ENCODE results near the gene CAMSAP3. TPM values are rescaled to one million over a fixed set of nuclear protein-coding genes. Genes with fewer than 3 reads are reported as not detected.

The CAMSAP3 gene
- total RNA-seq, 1 donor from 2014 or later = 26.5 TPM

DNA sequence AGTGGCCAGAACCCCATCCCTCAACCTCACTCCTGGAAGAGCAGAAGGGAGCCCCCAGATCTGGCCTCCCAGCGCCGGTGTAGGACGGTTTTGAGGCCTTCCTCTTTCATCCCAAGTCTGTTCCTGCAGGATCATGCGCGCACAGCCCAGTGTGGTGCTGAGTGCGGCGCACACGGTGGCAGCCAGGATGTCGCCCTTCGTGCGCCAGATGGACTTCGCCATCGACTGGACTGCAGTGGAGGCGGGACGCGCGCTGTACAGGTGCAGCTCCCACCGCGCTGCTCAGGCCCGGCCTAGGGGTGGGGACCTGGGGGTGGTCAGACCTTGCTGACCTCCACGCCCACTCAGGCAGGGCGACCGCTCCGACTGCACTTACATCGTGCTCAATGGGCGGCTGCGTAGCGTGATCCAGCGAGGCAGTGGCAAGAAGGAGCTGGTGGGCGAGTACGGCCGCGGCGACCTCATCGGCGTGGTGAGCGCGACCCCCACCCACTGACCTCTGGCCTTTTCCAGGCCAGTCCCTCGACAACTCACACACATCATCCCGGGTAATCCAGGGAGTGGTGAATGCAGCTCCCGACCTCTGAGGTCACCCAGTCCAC, 45.4 kb upstream of the CAMSAP3 start:
- H3K4me3 Mint-ChIP-seq = peak overlapping the region; percentile 69
- no peaks in the 10 kb centered on the region for H3K27me3 Mint-ChIP-seq (ENCODE audit: low read depth)
- peaks cover 4% of the 10 kb centered on the region for H3K4me1 Mint-ChIP-seq
- peaks cover 19% of the 10 kb centered on the region for H3K36me3 Mint-ChIP-seq
- no peak overlapping the region for H3K27ac Mint-ChIP-seq
- TF ChIP-seq, protein P1, sequence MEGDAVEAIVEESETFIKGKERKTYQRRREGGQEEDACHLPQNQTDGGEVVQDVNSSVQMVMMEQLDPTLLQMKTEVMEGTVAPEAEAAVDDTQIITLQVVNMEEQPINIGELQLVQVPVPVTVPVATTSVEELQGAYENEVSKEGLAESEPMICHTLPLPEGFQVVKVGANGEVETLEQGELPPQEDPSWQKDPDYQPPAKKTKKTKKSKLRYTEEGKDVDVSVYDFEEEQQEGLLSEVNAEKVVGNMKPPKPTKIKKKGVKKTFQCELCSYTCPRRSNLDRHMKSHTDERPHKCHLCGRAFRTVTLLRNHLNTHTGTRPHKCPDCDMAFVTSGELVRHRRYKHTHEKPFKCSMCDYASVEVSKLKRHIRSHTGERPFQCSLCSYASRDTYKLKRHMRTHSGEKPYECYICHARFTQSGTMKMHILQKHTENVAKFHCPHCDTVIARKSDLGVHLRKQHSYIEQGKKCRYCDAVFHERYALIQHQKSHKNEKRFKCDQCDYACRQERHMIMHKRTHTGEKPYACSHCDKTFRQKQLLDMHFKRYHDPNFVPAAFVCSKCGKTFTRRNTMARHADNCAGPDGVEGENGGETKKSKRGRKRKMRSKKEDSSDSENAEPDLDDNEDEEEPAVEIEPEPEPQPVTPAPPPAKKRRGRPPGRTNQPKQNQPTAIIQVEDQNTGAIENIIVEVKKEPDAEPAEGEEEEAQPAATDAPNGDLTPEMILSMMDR (IDR thresholded peaks at IDR 0.05; ENCODE audit: unreplicated experiment) = no peak
- no peak for DNase-seq (ENCODE audit: low spot score in 2 of 2, unreplicated experiment in 2 of 2)
- H3K9me3 Mint-ChIP-seq = no peaks in the 10 kb centered on the region

DNA sequence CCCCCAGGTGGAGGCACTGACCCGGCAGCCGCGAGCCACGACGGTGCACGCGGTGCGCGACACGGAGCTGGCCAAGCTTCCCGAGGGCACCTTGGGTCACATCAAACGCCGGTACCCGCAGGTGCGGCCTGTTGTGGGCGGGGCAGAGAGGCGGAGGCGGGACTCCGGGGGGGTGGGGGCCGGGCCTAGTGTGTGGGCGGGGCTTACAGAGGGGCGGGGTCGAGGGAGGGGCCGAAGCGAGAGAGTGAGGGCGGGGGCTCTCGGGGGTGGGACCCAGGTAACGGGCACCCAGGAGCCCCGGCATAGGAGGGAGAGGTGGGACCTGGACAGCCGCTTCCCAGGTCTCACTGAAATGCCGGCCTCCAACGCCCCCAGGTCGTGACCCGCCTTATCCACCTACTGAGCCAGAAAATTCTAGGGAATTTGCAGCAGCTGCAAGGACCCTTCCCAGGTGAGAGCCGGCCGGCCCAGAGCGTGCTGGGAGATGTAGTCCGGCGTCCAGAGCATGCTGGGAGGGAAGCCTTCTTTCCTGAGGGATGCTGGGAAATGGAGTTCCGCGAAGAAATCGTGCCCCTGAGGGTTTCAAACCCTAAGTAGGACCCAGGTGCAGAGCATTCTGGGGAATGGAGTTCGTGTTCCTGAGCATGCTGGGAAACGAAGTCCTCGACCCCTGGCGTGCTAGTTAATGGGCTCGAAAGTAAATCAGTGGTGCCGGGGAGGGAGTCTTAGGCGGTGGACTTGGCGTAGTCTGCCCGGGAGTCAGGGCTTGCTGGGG, 44.5 kb upstream of the CAMSAP3 start:
- Mint-ChIP-seq H3K27me3 (ENCODE audit: low read depth) (no peaks in the 10 kb centered on the region), H3K36me3 (peaks cover 16% of the 10 kb centered on the region), H3K9me3 (no peaks in the 10 kb centered on the region), H3K27ac (peak overlapping the region; percentile 59), H3K4me1 (peaks cover 4% of the 10 kb centered on the region), H3K4me3 (peak overlapping the region; percentile 69)
- TF ChIP-seq, protein P1 (IDR thresholded peaks at IDR 0.05; ENCODE audit: unreplicated experiment) = no peak
- DNase-seq (ENCODE audit: low spot score in 2 of 2, unreplicated experiment in 2 of 2) = peak; percentile 61 to 74

DNA sequence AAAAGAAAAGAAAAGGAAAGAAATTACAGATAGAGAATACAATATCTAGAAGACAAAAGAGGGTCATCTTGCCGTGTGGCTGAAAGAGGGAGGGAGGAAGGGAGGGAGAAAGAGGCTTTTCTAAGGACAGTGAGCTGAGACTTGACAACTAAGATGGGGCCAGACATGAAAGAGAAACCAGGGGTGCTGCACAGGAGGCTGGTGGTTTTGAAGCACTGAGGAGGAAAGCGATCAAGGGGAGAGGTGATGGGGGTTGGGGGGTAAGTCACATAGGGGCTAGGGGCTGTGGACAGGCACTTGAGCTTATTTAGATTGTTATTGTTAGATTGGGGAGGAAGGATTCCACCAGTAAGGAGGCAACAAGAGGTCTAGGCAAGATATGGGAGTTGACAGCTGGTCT, 42.9 kb upstream of the CAMSAP3 start:
- H3K27ac Mint-ChIP-seq = no peak overlapping the region
- peaks cover 4% of the 10 kb centered on the region for H3K4me1 Mint-ChIP-seq
- H3K4me3 Mint-ChIP-seq = no peak overlapping the region
- TF ChIP-seq, protein P1 (IDR thresholded peaks at IDR 0.05; ENCODE audit: unreplicated experiment) = no peak
- no peaks in the 10 kb centered on the region for H3K9me3 Mint-ChIP-seq
- H3K27me3 Mint-ChIP-seq (ENCODE audit: low read depth) = no peaks in the 10 kb centered on the region
- peaks cover 24% of the 10 kb centered on the region for H3K36me3 Mint-ChIP-seq
- no peak for DNase-seq (ENCODE audit: low spot score in 2 of 2, unreplicated experiment in 2 of 2)

DNA sequence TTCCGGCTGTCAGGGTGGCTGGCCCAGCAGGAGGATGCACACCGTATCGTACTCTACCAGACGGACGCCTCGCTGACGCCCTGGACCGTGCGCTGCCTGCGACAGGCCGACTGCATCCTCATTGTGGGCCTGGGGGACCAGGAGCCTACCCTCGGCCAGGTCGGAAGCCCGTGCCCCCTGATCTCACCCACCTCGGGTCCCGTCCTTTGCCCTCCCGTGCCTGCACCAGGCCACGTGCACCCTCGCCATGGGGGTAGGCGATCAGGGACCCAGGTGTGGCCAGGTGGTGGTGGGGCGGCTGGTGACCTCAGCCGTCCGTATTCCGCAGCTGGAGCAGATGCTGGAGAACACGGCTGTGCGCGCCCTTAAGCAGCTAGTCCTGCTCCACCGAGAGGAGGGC, 41.1 kb upstream of the CAMSAP3 start:
- Mint-ChIP-seq H3K4me3 (no peak overlapping the region), H3K27ac (no peak overlapping the region), H3K36me3 (peaks cover 37% of the 10 kb centered on the region), H3K9me3 (no peaks in the 10 kb centered on the region), H3K4me1 (peaks cover 4% of the 10 kb centered on the region), H3K27me3 (ENCODE audit: low read depth) (no peaks in the 10 kb centered on the region)
- no peak for DNase-seq (ENCODE audit: low spot score in 2 of 2, unreplicated experiment in 2 of 2)
- TF ChIP-seq, protein P1 (IDR thresholded peaks at IDR 0.05; ENCODE audit: unreplicated experiment) = no peak

DNA sequence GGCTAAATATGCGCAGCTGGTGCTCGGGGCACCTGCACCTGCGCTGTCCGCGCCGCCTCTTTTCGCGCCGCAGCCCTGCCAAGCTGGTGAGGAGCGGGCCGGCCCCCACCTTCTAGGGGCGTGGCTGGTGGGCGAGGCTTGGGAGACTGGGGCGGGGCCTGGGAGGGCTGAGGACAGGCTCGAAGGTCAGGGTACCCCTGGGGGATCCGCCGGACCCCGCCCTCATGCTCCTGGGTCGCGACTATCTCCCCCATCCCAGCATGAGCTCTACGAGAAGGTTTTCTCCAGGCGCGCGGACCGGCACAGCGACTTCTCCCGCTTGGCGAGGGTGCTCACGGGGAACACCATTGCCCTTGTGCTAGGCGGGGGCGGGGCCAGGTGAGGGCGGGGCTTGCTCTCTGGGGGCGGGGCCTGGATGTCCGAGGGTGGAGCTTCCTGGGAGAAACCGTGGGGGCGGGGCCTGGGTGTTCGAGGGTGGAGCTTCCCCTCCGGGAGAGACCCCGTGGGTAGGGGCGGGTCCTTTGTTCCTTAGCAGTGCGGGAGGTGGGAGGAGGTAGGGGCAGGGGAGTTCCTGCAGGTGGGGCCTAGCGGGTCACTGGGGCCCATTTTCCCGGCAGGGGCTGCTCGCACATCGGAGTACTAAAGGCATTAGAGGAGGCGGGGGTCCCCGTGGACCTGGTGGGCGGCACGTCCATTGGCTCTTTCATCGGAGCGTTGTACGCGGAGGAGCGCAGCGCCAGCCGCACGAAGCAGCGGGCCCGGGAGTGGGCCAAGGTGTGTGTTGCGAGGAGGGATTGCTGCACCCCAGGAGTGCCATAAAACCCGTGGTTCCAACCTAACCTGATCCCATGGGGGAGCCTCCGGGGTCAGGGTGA, 40.4 kb upstream of the CAMSAP3 start:
- no peak for DNase-seq (ENCODE audit: low spot score in 2 of 2, unreplicated experiment in 2 of 2)
- Mint-ChIP-seq H3K4me3 (no peak overlapping the region), H3K27ac (no peak overlapping the region), H3K9me3 (no peaks in the 10 kb centered on the region), H3K36me3 (peaks cover 34% of the 10 kb centered on the region), H3K27me3 (ENCODE audit: low read depth) (no peaks in the 10 kb centered on the region), H3K4me1 (peaks cover 4% of the 10 kb centered on the region)
- TF ChIP-seq, protein P1 (IDR thresholded peaks at IDR 0.05; ENCODE audit: unreplicated experiment) = no peak

Data from mesothelial cell of epicardium (in vitro differentiated cells).